A549 (cell line): ENCODE data around the gene ZNF394. TPM values are rescaled to one million over a fixed set of nuclear protein-coding genes. Genes with fewer than 3 reads are reported as not detected.

Experiments
- ATAC-seq, 2 experiments: fragments of 200-7000 bp in 1 of 2; fragments of >200 bp in 1 of 2; cut with Nextera tagmentation in 1 of 2; cut with Tn5 transposase in 1 of 2; 3 replicates each; pipeline versions ENCODE4 v1.8.0 to v1.9.1; 2018 to 2020; ENCODE audit warnings: mild to moderate bottlenecking in 1 of 2, moderate library complexity in 1 of 2
- CTCF ChIA-PET: fragments of 300-600 bp; sonication (Branson Sonifier 250); formaldehyde crosslinking; extraction: SDS; loops from one replicate; lab custom pipeline; 2021; ENCODE audit warnings: antibody characterized with exemption, inconsistent platforms; lab: Yijun Ruan, JAX
- POLR2A ChIA-PET: fragments of 350-600 bp; formaldehyde crosslinking; extraction: SDS; loops from one replicate; lab custom pipeline; 2021; ENCODE audit warnings: antibody characterized with exemption, inconsistent platforms; lab: Yijun Ruan, JAX
- DNase-seq, 2 experiments: peaks; one replicate each; pipeline versions ENCODE4 v3.0.0 to v3.0.0-alpha.2; 2011 to 2016; ENCODE audit warnings: low read depth in 1 of 2, low spot score in 1 of 2
- FAIRE-seq: peaks from 2 replicates; lab custom pipeline; 2011; peaks lifted over from hg19 to GRCh38; lab: Jason Lieb, UNC
- H3K27ac ChIP-seq, 2 experiments: fragments of >200 bp; sonication (Bioruptor Twin); formaldehyde crosslinking; 3 replicates each; pipeline ENCODE4 v1.5.1; 2016 to 2017
- H3K4me1 ChIP-seq: fragments of >200 bp; sonication (Bioruptor Twin); formaldehyde crosslinking; 3 replicates; pipeline ENCODE4 v1.6.1; 2016
- H3K4me2 ChIP-seq: fragments of >200 bp; sonication (Bioruptor Twin); formaldehyde crosslinking; 3 replicates; pipeline ENCODE4 v1.6.1; 2016
- H3K4me3 ChIP-seq: fragments of >200 bp; sonication (Bioruptor Twin); formaldehyde crosslinking; 3 replicates; pipeline ENCODE4 v1.5.1; 2016
- H3K9me3 ChIP-seq: fragments of >200 bp; sonication (Bioruptor Twin); formaldehyde crosslinking; 3 replicates; pipeline ENCODE4 v1.6.1; 2016
- CHD2 ChIP-seq: fragments of 150-350 bp; IDR thresholded peaks from 2 replicates; pipeline ENCODE4 v1.6.1; 2014; ENCODE audit warnings: low read length; ENCODE audit not compliant: partially characterized antibody
- GATA3 ChIP-seq: IDR thresholded peaks from 2 replicates; pipeline ENCODE4 v1.6.1; 2012; ENCODE audit warnings: borderline replicate concordance
- HES2 ChIP-seq: fragments of >200 bp; sonication (Bioruptor Twin); formaldehyde crosslinking; IDR thresholded peaks from 2 replicates; pipeline ENCODE4 v1.6.1; 2016
- KDM1A ChIP-seq: fragments of 200-600 bp; sonication (generic); IDR thresholded peaks from 2 replicates; pipeline ENCODE4 v1.6.1; 2016; ENCODE audit warnings: low read depth, mild to moderate bottlenecking
- MAFK ChIP-seq: fragments of 450-650 bp; IDR thresholded peaks from 2 replicates; pipeline ENCODE4 v1.6.1; 2014; ENCODE audit not compliant: partially characterized antibody
- POLR2A ChIP-seq: IDR thresholded peaks from 2 replicates; pipeline ENCODE4 v1.6.1; 2012; ENCODE audit warnings: mild to moderate bottlenecking, low read length
- RAD21 ChIP-seq, 2 experiments: fragments of >200 bp in 1 of 2; sonication (Bioruptor Twin) in 1 of 2; formaldehyde crosslinking in 1 of 2; IDR thresholded peaks in 1 of 2; conservative IDR thresholded peaks in 1 of 2; 2 replicates in 1 of 2; 3 replicates in 1 of 2; pipeline ENCODE4 v1.6.1; 2012 to 2018; ENCODE audit warnings: inconsistent platforms in 1 of 2
- SMC3 ChIP-seq: fragments of >200 bp; sonication (Bioruptor Twin); formaldehyde crosslinking; IDR thresholded peaks from 3 replicates; pipeline ENCODE4 v1.6.1; 2018; ENCODE audit warnings: inconsistent platforms
- ZC3H11A ChIP-seq: fragments of 450-650 bp; IDR thresholded peaks from 2 replicates; pipeline ENCODE4 v1.6.1; 2014; ENCODE audit warnings: antibody characterized with exemption, mild to moderate bottlenecking
- WGBS: methylation state at CpG from one replicate; pipeline ENCODE4 v1.1.6; 2017; ENCODE audit errors: missing lambda C conversion rate; 5-methylcytosine and 5-hydroxymethylcytosine counted together
- polyA plus RNA-seq, 4 experiments: library from polyadenylated mRNA; depleted of rRNA in 3 of 4; stranded (reverse); fragments of >200 nt; fragmentation: RNase III in 1 of 4; extraction: RNeasy Plus Mini Kit Qiagen cat#74134 plus additional on column Dnase treatment in 1 of 4; gene quantifications; 2 replicates in 3 of 4; 3 replicates in 1 of 4; pipeline ENCODE4 v1.2.3, GENCODE V29; 2011 to 2017
- TF ChIP-seq, protein P1 (sequence below): IDR thresholded peaks from 2 replicates; pipeline ENCODE4 v1.6.1; 2012
- TF ChIP-seq, protein P2 (sequence below): fragments of 200-600 bp; sonication (generic); IDR thresholded peaks from 2 replicates; pipeline ENCODE4 v1.6.1; 2016; ENCODE audit warnings: antibody characterized with exemption, mild to moderate bottlenecking, moderate library complexity

The ZNF394 gene
- polyA plus RNA-seq, 2 of the 4 experiments (the other 2 are of a cell fraction) = 12.8 to 13.6 TPM

DNA sequence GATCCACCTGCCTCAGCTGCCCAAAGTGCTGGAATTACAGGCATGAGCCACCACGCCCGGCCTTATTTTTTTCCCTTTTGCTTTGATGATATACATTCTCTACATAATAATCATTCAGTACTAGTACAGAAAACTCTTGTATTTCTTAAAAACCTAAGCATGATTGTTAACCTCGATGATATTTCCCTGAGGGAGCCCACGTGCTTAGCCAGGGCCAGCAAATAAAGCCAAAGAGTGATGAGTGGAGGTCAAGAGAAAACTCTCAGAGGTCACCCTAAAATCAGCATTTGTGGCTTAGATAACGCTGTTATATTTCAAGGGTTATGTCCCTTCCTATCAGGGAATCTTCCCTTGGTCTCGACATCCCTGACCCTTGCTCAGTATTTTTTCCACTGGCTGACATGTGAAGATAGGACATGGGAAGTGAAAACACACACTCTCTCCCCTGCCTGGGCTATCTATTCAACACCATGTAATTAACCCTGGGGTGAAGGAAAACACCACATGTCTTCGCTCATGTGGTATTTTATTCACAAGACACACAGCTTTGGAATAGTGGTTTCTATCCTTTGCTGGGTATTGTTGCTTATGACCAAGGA, 39.2 kb upstream of the ZNF394 start:
- ATAC-seq (no peak), FAIRE-seq (no peak), DNase-seq (no peak)
- H3K4me2 ChIP-seq = no peak overlapping the region
- no peaks in the 10 kb centered on the region for H3K4me1 ChIP-seq
- TF ChIP-seq, protein P1, sequence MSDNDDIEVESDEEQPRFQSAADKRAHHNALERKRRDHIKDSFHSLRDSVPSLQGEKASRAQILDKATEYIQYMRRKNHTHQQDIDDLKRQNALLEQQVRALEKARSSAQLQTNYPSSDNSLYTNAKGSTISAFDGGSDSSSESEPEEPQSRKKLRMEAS = 0 out of 2 replicates have a peak, but pooled peaks have one; percentile 28
- no peak for TF ChIP-seq CHD2
- POLR2A ChIA-PET = no interaction called here
- WGBS = 38% methylated on average over 7 of the region's 7 CpGs
- H3K27ac ChIP-seq = no peak overlapping the region
- peaks cover 99% of the 10 kb centered on the region for H3K9me3 ChIP-seq
- CTCF ChIA-PET = no interaction called here
- no peak overlapping the region for H3K4me3 ChIP-seq

DNA sequence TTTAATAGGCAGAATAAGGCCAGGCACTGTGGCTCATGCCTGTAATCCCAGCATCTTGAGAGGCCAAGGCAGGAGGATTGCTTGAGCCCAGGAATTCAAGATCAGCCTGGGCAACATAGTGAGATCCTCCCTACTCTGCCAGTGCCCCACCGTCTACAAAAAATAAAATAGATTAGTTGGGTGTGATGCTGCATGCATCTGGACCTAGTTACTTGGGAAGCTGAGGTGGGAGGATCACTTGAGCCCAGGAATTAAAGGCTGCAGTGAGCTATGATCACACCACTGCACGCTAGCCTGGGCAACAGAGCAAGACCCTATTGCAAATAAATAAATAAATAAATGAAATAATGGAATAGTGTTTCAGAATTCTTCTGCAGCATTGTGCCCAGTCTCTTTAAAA, 35.6 kb upstream of the ZNF394 start:
- Histone ChIP-seq H3K4me2 (no peak overlapping the region), H3K27ac (no peak overlapping the region), H3K9me3 (peaks cover 99% of the 10 kb centered on the region), H3K4me1 (no peaks in the 10 kb centered on the region), H3K4me3 (no peak overlapping the region)
- ChIA-PET CTCF (interaction anchor here (1.3 to 1.4 kb wide), 2 partner anchors 9 to 10 kb away, joined by 3 read pairs; no protein-coding TSS in a partner anchor), POLR2A (no interaction called here)
- ATAC-seq (no peak), FAIRE-seq (no peak), DNase-seq (no peak)
- WGBS = 100% methylated on average over 2 of the region's 2 CpGs
- TF ChIP-seq, protein P1 = no peak
- TF ChIP-seq MAFK (no peak), ZC3H11A (no peak), POLR2A (no peak)

DNA sequence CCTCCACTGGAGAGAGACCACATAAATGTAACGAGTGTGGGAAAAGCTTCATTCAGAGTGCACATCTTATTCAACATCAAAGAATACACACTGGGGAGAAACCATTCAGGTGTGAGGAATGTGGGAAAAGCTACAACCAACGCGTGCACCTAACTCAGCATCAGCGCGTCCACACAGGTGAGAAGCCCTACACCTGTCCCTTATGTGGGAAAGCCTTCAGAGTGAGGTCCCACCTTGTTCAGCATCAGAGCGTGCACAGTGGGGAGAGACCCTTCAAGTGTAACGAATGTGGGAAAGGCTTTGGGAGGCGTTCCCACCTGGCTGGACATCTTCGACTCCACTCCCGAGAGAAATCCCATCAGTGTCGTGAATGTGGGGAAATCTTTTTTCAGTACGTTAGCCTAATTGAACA, 31.3 kb upstream of the ZNF394 start:
- no peak overlapping the region for H3K4me2 ChIP-seq
- 93% methylated on average over 12 of the region's 12 CpGs for WGBS
- peak in 1 of 2 experiments; percentile 55 for DNase-seq
- no peak overlapping the region for H3K27ac ChIP-seq
- no peak for TF ChIP-seq CHD2
- TF ChIP-seq GATA3 = peak; percentile 68; the same call in 1 of the 2 replicates
- peak; percentile 90 for TF ChIP-seq KDM1A
- TF ChIP-seq, protein P2, sequence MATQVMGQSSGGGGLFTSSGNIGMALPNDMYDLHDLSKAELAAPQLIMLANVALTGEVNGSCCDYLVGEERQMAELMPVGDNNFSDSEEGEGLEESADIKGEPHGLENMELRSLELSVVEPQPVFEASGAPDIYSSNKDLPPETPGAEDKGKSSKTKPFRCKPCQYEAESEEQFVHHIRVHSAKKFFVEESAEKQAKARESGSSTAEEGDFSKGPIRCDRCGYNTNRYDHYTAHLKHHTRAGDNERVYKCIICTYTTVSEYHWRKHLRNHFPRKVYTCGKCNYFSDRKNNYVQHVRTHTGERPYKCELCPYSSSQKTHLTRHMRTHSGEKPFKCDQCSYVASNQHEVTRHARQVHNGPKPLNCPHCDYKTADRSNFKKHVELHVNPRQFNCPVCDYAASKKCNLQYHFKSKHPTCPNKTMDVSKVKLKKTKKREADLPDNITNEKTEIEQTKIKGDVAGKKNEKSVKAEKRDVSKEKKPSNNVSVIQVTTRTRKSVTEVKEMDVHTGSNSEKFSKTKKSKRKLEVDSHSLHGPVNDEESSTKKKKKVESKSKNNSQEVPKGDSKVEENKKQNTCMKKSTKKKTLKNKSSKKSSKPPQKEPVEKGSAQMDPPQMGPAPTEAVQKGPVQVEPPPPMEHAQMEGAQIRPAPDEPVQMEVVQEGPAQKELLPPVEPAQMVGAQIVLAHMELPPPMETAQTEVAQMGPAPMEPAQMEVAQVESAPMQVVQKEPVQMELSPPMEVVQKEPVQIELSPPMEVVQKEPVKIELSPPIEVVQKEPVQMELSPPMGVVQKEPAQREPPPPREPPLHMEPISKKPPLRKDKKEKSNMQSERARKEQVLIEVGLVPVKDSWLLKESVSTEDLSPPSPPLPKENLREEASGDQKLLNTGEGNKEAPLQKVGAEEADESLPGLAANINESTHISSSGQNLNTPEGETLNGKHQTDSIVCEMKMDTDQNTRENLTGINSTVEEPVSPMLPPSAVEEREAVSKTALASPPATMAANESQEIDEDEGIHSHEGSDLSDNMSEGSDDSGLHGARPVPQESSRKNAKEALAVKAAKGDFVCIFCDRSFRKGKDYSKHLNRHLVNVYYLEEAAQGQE = 0 out of 2 replicates have a peak, but pooled peaks have one; percentile 15
- peak; percentile 11; the same call in 1 of the 2 replicates for TF ChIP-seq HES2
- no peaks in the 10 kb centered on the region for H3K4me1 ChIP-seq
- ChIA-PET POLR2A (interaction anchor here (1.4 kb wide), 1 partner anchor 27 kb away, joined by 4 read pairs; the partner anchor contains the start of gene ZNF655), CTCF (interaction anchor here (0.7 kb wide), 1 partner anchor 9 kb away, joined by 3 read pairs; no protein-coding TSS in a partner anchor)
- no peak overlapping the region; the same call in 2 of the 3 replicates for H3K4me3 ChIP-seq
- peaks cover 95% of the 10 kb centered on the region for H3K9me3 ChIP-seq
- ATAC-seq = no peak
- no peak for FAIRE-seq

- WGBS = 94% methylated on average over 21 of the region's 21 CpGs
- ATAC-seq (peak; percentile 59 to 77; a peak in 4 of 6 replicates), FAIRE-seq (no peak), DNase-seq (peak in 1 of 2 experiments; percentile 38)
- ChIA-PET CTCF (interaction anchor here (0.6 to 3.9 kb wide), 7 partner anchors 9 to 91 kb away, joined by 3 to 11 read pairs (median 3); partner anchors contain the start of gene ZSCAN25), POLR2A (interaction anchor here (1.3 kb wide), 1 partner anchor 21 kb away, joined by 3 read pairs; the partner anchor contains the start of gene ZKSCAN5)
- Histone ChIP-seq H3K4me3 (no peak overlapping the region), H3K4me2 (no peak overlapping the region), H3K27ac (no peak overlapping the region), H3K9me3 (peaks cover 53% of the 10 kb centered on the region), H3K4me1 (no peaks in the 10 kb centered on the region)
- no peak for TF ChIP-seq POLR2A
- peak; percentile 35 to 72; a peak in 4 of 5 replicates for TF ChIP-seq RAD21 (conservative IDR thresholded peaks at IDR 0.05 in 1 of 2, IDR thresholded peaks at IDR 0.05 in 1 of 2)
- TF ChIP-seq SMC3 = 0 out of 3 replicates have a peak, but pooled peaks have one; percentile 10
These were observed 25.8 kb upstream of the ZNF394 start for GRCh38 chr7:99525713-99526440.
